ENCODE measurements around the gene NDUFAB1. TPM values are rescaled to one million over a fixed set of nuclear protein-coding genes. Genes with fewer than 3 reads are reported as not detected.

Gene NDUFAB1
- total RNA-seq, 2 experiments from 2014 or later, result 23.0 to 28.3 TPM

DNA sequence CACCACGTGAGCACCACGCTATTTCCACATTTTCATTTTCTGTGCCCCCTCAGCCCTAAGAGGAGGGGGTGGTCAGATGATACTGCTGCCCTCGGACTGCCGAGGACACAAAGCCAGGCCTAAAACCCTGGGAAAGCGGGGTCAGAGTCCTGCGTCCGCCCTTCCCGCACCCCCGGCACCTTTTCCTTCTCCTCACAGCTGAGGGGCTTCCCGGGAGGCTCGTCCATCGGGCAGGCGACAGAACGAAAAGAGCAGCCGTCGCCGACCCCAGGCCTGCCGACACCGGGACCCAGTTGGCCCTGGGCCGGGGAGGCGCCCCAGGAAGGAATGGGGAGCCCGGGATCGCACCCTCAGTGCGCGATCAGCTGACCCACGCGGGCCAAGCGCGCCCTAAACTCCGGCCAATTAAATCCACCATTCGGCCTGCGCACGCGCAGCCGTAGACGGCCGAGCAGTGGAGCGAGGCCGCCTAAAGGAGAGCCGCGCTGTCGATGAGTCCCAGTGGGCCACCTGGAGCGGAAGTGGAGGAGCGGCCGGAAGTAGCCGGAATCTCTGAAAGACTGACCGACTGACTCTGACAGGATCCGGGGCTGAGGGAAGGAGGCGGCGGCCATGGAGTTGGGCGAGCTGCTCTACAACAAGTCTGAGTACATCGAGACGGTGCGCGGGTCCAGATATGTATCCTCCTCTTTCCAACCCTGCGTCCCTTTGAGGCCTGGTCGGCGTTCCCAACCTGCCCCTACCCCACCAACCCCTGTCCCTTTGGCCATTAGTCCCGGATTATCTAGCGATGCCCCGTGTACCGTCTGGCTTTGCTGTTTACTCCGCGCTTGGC lies 45.0 kb upstream of the NDUFAB1 start, which contains the start of the genes DCTN5 and PALB2:
DCTN5 (plus strand) TSS at position 536 of the 835 bp plus-strand sequence; CDS start at position 613, 77 bp downstream.
PALB2 (minus strand) TSS at position 380 of the 835 bp plus-strand sequence; CDS start at position 227, 153 bp downstream.
- DNase-seq, result peak; percentile 61 to 93 (median 78)
- ATAC-seq (ENCODE audit: poor library complexity), result peak; percentile 90

DNA sequence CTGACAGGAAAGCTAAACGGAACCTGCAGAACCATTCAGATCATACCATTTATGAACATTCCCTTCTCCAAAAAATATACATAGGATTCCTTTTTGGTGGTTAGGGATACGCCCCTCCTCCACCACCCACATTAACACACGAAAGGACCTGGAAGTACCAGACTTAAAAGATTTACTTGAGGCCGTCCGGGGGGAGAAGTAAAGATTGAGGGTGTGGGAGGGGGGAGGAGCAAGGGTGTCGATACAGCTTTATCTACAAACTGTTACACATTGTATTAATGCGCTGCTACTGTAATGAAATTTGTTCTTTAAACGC lies 44.5 kb upstream of the NDUFAB1 start:
- TF ChIP-seq, protein P1, sequence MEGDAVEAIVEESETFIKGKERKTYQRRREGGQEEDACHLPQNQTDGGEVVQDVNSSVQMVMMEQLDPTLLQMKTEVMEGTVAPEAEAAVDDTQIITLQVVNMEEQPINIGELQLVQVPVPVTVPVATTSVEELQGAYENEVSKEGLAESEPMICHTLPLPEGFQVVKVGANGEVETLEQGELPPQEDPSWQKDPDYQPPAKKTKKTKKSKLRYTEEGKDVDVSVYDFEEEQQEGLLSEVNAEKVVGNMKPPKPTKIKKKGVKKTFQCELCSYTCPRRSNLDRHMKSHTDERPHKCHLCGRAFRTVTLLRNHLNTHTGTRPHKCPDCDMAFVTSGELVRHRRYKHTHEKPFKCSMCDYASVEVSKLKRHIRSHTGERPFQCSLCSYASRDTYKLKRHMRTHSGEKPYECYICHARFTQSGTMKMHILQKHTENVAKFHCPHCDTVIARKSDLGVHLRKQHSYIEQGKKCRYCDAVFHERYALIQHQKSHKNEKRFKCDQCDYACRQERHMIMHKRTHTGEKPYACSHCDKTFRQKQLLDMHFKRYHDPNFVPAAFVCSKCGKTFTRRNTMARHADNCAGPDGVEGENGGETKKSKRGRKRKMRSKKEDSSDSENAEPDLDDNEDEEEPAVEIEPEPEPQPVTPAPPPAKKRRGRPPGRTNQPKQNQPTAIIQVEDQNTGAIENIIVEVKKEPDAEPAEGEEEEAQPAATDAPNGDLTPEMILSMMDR (IDR thresholded peaks at IDR 0.05), result no peak
- peaks cover 21% of the 10 kb centered on the region for H3K4me1 ChIP-seq (ENCODE audit: insufficient read depth, low read length)
- H3K9me3 ChIP-seq (ENCODE audit: control insufficient read depth in 1 of 2, insufficient read depth in 1 of 2, low read length in 2 of 2), result no peaks in the 10 kb centered on the region
- CTCF ChIA-PET, result interaction anchor here (1.8 kb wide), 1 partner anchor 44 kb away, joined by 7 read pairs; the partner anchor contains the start of gene NDUFAB1
- H3K27ac ChIP-seq (ENCODE audit: low read depth in 1 of 2, low read length in 2 of 2), result peak overlapping the region; percentile 70 to 75
- peak; percentile 22 for ATAC-seq (ENCODE audit: poor library complexity)
- POLR2A ChIA-PET, result interaction anchor here (0.9 to 2.1 kb wide), 5 partner anchors 38 to 131 kb away, joined by 3 to 7 read pairs (median 4); partner anchors contain the start of genes EARS2, GGA2, PLK1 and UBFD1
- Mint-ChIP-seq H3K27me3 (no peaks in the 10 kb centered on the region), H3K4me3 (peak overlapping the region; percentile 99), H3K9me3 (no peaks in the 10 kb centered on the region), H3K36me3 (ENCODE audit: low read depth) (peaks cover 58% of the 10 kb centered on the region), H3K4me1 (ENCODE audit: low read depth) (peaks cover 34% of the 10 kb centered on the region), H3K27ac (peak overlapping the region; percentile 96)
- H3K4me3 ChIP-seq (ENCODE audit: low read length), result peak overlapping the region; percentile 93
- DNase-seq, result no peak
- no peaks in the 10 kb centered on the region for H3K27me3 ChIP-seq (ENCODE audit: control insufficient read depth in 1 of 2, insufficient read depth in 2 of 2, low read length in 2 of 2)
- intact Hi-C loops (cut with DNase I, micrococcal nuclease), result loop anchor here in 1 of 2 experiments (2.0 to 5.0 kb wide), 2 partner anchors 44 to 188 kb away; partner anchors contain the start of genes COG7 and NDUFAB1
- H3K36me3 ChIP-seq (ENCODE audit: insufficient read depth, low read length), result peaks cover 21% of the 10 kb centered on the region

More for the DNA sequence above, 45.0 kb upstream of the NDUFAB1 start, which contains the start of the genes DCTN5 and PALB2:
- H3K27ac ChIP-seq (ENCODE audit: low read depth in 1 of 2, low read length in 2 of 2), result peak within 1 kb of the TSS; percentile 70 to 75
- POLR2A ChIA-PET, result interaction anchor here (0.6 to 2.1 kb wide), 6 partner anchors 13 to 131 kb away, joined by 3 to 7 read pairs (median 4); partner anchors contain the start of genes EARS2, GGA2, PLK1 and UBFD1
- H3K4me1 ChIP-seq (ENCODE audit: insufficient read depth, low read length), result peaks cover 21% of the 10 kb centered on the region
- Mint-ChIP-seq H3K9me3 (no peaks in the 10 kb centered on the region), H3K27ac (peak within 1 kb of the TSS; percentile 96), H3K4me3 (peak within 1 kb of the TSS; percentile 99), H3K36me3 (ENCODE audit: low read depth) (peaks cover 58% of the 10 kb centered on the region), H3K27me3 (no peaks in the 10 kb centered on the region), H3K4me1 (ENCODE audit: low read depth) (peaks cover 40% of the 10 kb centered on the region)
- no peaks in the 10 kb centered on the region for H3K27me3 ChIP-seq (ENCODE audit: control insufficient read depth in 1 of 2, insufficient read depth in 2 of 2, low read length in 2 of 2)
- H3K4me3 ChIP-seq (ENCODE audit: low read length), result peak within 1 kb of the TSS; percentile 93
- peaks cover 24% of the 10 kb centered on the region for H3K36me3 ChIP-seq (ENCODE audit: insufficient read depth, low read length)
- TF ChIP-seq, protein P1 (IDR thresholded peaks at IDR 0.05), result no peak
- CTCF ChIA-PET, result interaction anchor here (1.8 kb wide), 1 partner anchor 45 kb away, joined by 7 read pairs; the partner anchor contains the start of gene NDUFAB1
- no peaks in the 10 kb centered on the region for H3K9me3 ChIP-seq (ENCODE audit: control insufficient read depth in 1 of 2, insufficient read depth in 1 of 2, low read length in 2 of 2)
- intact Hi-C loops (cut with DNase I, micrococcal nuclease), result loop anchor here (1.0 to 5.0 kb wide), 3 partner anchors 44 to 189 kb away; partner anchors contain the start of genes EARS2 (in 2 of the 2), UBFD1 (in 2 of the 2), COG7 (in 1 of the 2) and NDUFAB1 (in 1 of the 2)

DNA sequence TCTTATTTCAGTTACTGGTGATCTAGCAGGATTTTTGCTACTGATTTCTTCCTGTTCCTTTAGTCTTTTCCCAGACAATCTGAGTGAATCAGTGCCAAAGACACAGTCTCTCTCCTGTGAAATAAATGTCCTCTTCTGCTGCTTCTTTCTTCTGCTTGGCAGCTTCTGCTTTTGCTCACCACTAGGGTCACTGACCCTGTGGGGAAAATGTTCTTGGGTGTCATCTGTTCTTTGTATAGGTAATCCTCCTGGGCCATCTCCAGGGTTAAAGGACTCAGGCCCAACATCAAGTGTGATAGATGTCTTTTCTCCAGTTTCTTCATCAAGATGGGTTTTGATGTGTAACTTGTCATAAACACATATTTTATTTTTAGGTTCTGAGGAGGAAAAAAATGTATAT lies 39.8 kb upstream of the NDUFAB1 start:
- Histone ChIP-seq H3K4me1 (ENCODE audit: insufficient read depth, low read length) (peaks cover 11% of the 10 kb centered on the region), H3K27me3 (ENCODE audit: control insufficient read depth in 1 of 2, insufficient read depth in 2 of 2, low read length in 2 of 2) (no peaks in the 10 kb centered on the region), H3K36me3 (ENCODE audit: insufficient read depth, low read length) (peaks cover 20% of the 10 kb centered on the region), H3K4me3 (ENCODE audit: low read length) (no peak overlapping the region), H3K9me3 (ENCODE audit: control insufficient read depth in 1 of 2, insufficient read depth in 1 of 2, low read length in 2 of 2) (no peaks in the 10 kb centered on the region), H3K27ac (ENCODE audit: low read depth in 1 of 2, low read length in 2 of 2) (no peak overlapping the region)
- Mint-ChIP-seq H3K36me3 (ENCODE audit: low read depth) (peaks cover 53% of the 10 kb centered on the region), H3K4me3 (no peak overlapping the region), H3K9me3 (no peaks in the 10 kb centered on the region), H3K27me3 (no peaks in the 10 kb centered on the region), H3K4me1 (ENCODE audit: low read depth) (peaks cover 10% of the 10 kb centered on the region), H3K27ac (no peak overlapping the region)
- intact Hi-C loops (cut with DNase I, micrococcal nuclease), result no loop called here
- CTCF ChIA-PET, result no interaction called here
- no peak for ATAC-seq (ENCODE audit: poor library complexity)
- POLR2A ChIA-PET, result no interaction called here
- DNase-seq, result no peak
- TF ChIP-seq, protein P1 (IDR thresholded peaks at IDR 0.05), result no peak

Data from CD4-positive, alpha-beta T cell (primary cell).